HG03139 (cell line): Measurements from ENCODE around the gene LYSMD1.

Experiments
- ATAC-seq: cut with Tn5 transposase; IDR thresholded peaks from one replicate; pipeline ENCODE4 v1.9.1; 2021; ENCODE audit not compliant: unreplicated experiment

Gene LYSMD1

DNA sequence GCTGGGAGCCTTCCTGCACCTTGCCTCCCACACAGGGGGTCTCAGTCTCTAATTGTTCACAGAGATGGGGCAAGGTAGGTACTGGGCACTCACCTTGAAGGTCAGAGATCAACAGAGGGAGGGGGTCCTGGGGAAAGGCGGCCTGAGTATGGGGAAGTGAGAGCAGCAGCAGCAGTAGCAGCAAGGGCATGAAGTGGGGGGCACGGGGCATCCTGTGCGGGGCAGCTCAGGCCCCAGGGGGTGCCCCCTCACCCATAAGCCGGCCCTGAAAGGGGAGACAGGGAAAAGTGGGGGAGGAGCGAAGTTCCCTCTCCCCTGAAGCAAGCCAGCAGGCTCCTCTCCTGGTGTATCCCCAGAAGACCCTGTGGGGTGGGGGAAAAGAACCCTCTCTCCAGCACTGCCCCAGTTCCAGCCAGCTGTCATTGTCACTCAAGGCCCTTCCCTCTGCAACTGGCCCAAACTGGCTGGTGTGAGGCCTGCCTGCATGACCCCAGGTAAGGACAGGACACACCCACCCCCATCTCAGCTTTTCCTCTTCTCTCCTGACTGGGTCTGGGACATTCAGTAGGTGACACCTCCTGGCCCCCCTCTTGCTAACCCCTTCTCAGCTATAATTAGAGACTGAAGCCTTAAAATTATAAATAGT lies 23.2 kb downstream of the LYSMD1 start:
- ATAC-seq = no peak

DNA sequence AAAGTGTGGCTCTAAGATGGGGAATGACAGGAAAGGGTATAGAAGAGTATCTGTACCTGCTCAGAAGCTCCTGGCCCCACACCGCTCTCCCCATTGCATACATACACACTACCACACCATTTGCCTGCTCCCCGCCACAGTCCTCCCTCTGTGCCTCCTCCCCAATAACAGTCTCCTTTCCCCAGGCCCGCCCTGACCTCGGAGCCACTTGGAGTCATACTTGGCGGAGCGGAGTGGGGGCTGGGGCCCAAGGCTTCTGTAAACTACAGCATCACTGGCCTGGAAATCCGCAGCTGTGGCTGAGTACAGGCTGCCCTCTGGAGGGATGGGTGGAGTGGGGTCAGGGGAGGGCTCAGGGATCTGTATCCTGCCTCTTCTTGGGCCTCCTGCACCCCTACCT lies 27.9 kb downstream of the LYSMD1 start:
- no peak for ATAC-seq

DNA sequence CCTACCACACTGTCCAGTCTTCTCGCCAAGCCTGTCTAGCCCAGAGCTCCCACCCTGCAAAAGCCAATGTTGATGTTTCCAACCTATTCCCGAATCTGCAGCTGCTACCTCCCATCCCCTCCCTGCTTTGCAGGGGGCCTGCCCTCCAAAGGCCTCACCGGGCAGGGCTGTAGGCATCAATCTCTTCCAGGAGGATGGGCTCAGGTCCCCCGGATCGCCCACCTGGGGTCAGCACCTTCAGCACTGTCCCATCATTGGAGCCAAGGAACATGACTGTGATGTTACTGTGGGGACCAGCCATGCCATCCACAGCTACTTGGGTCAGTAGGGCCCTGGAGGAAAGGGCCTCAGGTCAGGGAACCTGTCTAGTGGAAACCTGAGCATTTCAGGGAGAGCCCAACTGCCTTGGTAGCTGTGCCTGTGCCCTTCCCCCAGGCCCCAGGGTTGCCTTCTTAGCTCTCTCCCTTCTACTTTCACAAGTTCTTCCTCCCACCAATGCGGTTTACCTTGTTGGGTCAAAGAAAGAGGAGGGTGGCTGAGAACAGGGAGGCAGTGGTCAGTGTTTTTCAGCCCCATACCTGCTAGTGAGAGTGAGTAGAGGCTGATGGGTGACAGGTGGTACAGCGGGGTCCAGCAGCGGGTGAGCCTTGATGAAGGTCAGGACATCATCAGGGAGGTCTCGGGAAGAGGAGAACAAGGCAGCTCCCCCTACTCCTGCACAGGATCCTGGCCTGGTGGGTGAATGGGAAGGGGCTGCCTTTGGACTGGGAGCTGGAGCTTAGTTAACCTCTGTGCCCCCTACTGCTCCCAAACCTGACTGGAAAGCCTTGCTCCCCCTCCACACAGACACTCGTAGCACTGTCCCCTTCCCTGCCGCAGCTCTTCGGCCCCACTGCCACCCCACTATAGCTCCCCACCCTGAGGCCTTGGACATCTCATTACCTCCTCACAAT lies 30.0 kb downstream of the LYSMD1 start:
- no peak for ATAC-seq

DNA sequence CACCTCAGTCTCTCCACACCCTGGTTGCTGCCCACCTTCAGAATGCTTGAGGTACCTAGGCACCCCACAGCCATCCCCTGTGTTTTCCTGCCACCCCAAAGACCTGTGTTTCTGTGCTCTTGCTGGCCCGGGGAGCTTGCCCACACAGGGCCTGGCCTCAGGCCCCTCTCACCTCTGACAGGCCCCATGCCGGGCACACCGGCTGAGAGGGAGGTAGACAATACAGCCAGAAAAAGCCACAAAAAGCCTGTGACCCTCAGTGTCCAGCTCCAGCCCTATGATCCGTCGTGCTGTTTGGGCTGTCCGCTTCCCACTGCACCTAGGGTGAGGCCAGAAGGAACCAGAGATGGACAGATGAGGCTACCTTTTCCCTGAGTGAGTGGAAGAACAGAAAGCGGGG lies 30.7 kb downstream of the LYSMD1 start:
- ATAC-seq = no peak

DNA sequence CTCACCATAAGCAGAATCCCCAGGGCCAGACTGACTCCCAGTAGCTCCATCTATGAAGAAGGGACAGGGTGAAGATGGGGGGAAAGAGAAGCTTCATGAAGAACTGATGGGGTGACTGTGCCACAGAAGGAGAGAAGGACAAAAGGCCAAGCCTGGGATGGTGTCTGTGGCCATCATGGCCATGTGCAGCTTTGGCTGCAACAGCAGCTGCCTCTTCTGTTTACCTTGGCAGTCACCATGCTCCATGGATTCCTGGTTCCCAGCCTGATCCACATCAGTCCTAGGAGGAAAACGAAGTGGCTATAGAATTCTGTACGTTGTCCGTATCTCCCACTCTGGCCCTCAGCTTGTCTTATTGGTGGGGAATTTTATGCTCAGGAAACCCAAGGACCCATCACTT lies 31.3 kb downstream of the LYSMD1 start:
- ATAC-seq = no peak

DNA sequence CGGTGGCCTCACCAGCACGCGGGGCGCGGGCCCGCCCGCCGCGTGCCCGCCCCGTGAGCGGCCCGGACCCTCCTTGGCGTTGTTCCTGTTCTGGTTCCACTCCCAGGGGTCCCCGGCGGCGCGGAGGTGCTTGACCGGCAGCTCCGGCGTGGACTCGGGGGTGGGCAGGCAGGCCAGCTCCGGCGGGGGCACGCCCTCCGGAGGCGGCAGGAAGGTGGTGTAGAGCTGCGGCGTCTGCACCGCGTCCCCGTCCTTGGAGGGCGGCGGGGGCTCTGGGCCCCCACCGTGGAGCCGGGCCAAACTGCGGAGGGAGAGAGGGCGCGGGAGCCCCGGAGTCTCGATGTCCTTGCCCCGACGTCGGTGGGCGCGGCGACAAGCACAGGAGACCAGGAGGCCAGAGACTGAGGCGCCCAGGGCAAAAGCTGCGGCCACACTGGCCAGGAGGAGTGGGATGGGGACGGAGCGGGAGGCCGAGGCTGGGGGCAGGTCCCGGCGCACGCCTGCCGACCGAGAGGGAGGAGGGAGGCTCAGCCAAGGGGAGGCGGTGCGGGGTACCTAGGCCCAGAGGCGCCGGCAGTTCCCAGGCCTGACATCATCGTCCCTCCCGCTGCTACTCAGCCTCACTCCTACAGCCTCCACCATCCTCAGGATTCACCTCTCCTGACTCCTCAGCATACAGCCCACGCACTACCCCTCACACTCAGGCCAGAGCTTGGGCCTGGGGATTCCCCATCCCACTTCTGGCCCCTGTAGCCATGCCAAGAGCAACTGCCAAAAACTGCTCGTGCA lies 32.5 kb downstream of the LYSMD1 start:
- no peak for ATAC-seq

DNA sequence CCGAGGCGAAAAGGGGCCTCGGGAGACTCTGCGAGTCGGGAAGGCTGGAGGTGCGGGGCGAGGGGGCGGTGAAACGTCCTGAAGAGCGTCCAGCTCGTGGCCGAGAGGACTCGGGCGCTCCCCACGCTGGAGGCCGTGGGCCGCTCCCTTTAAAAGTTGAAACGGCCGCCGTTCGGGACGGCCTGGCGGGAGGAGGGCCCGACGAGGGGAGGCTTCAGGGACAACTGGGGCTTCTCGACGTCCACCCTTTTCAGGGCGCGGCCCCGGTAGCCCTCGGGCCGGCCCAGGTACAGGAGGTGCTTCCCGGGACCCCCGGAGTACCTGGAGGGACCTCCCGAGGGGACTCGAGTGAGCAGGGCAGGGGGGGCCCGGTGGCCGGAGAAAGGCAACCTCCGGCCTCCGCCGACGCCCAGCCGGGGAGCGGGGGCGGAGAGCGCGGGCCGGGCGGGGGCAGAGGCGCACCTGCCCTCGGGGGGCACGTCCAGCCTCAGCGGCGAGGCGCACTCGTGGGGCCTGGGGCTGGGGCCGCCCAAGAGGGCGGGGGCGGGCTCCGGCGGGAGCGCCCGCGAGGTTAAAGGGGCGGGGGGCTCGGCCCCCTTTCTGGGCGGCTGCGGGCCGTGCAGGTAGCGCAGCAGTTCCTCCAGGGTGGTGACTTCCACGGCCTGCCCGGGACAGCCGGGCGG lies 33.2 kb downstream of the LYSMD1 start:
- ATAC-seq = no peak

DNA sequence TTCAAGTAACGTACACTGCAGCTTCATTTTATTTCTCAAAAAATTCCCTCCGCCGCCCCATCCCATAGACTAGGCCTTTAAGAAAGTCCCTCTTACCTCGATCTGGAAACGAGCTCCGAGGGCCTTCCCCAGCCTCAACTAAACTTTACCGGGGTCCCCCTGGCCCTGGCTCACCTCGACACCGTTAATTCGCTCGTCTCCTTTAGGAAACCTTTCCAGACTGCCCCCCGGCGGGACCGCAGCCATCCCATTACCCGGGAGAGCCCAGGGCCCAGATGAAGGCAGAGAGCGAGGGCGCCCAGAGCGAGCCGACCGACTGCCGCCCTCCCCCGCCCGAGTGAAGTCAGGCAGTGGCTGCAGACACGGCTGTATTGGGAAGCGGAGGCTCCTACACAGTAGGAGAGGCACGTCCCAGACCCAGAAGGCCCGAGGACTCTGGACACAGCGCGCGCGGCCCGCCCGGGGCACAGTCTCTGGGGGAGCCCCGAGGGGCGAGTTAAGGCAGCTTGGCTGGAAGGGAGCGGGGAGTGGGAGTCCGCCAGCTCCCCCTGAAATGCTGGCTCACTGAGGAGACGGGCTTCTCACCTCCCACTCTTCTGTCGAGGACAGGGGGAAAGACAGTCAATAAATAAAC lies 33.9 kb downstream of the LYSMD1 start:
- no peak for ATAC-seq

DNA sequence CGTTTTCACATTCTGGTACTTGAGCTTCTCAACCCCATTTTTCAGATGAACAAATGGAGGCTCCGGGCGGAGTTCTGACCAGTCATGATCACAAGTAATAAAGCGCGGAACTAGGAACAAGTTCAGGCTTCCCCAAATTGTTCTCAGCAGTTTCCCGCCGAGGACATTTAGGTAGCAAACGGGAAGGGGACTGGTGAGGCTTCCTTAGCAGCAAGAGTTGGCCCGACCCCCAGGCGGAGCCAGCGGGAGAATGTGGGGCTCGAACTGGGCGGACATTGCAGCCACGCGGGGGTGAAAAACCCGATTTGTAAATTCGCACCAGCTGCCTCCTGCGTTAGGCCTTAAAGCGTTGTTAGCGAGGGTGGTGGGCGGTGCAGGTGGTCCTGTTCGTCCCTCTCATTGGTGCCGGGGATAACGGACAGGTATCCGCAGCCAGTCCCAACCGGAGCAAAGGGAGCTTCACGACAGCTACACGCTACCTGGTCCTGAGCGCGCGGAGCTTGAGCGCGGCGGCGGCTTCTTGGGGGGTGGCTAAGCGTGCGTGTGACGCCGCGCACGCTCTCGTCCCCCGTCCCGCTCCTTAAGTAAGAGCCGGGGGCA lies 34.6 kb downstream of the LYSMD1 start:
- ATAC-seq = no peak

DNA sequence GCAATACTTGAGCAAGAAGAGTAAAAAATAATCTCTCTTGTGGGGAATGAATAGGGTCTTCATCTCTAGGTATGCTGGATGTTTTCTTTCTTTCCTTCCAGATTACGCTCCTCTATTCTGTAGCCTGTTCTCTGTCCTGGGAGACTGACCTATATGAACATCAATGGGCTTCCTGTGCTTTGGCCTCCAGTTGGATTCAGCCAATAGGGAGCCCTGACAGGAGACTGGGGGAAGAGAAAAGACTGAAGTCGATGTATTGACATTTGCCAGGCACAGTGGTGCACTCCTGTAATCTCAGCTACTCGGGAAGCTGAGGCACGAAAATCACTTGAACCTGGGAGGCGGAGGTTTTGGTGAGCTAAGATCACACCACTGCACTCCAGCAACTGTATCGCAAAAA lies 36.9 kb downstream of the LYSMD1 start:
- ATAC-seq = no peak

DNA sequence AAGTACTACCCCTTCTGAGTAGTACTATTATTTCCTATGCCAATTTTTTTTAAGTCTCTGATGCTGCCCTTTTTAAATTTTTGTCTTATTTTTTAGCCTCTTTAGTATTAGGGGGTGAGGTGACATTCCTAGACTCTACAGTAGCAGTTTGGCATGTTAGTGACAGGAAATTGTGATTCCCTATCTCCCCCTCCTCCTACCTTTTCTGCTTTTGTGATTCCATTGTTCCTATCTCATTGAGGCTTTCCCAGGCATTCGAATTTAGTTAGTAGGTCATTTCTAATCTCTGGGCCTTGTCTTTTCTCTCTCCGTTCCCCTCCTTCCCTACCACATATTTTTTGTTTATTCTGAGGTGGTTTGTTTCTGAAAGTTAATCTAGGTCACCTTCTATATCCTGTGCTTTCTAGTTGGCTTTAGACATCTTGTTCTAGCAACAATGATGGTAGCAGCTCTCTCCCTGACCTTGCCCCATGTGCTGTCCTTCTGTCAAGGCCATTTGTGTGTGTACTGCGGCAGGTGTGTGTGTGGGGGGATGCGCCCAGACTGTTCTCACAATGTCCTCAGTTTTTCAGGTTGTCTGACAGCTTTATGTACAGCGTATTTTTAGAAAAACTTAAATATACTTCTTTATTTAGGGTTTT lies 40.8 kb downstream of the LYSMD1 start:
- ATAC-seq = no peak

DNA sequence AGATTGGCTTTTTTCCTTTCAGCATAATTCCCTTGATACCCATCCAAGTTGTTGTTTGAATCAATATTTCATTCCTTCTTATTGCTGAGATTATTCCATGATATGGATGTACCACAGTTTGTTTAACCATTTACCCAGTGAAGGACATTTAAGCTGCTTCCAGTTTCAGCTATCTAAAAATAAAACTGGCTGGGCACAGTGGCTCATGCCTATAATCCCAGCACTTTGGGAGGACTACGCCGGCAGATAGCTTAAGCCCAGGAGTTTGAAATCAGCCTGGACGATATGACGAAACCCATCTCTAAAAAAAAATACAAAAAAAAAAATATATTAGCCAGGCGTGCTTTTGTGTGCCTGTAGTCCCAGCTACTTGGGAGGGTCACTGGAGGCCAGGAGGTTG lies 51.8 kb downstream of the LYSMD1 start:
- no peak for ATAC-seq
